ENCODE measurements around the gene ECI1. TPM values are rescaled to one million over a fixed set of nuclear protein-coding genes. Genes with fewer than 3 reads are reported as not detected.
A peak's percentile ranks its signal among the peaks of the same experiment; 100 is the strongest.
"Not testable (repeated sequence)": the region's sequence is repeated elsewhere in the genome, so short reads cannot be mapped to it uniquely, and the experiment has no call there.

The ECI1 gene
- total RNA-seq, 1 donor from 2014 or later, result 40.4 TPM

DNA sequence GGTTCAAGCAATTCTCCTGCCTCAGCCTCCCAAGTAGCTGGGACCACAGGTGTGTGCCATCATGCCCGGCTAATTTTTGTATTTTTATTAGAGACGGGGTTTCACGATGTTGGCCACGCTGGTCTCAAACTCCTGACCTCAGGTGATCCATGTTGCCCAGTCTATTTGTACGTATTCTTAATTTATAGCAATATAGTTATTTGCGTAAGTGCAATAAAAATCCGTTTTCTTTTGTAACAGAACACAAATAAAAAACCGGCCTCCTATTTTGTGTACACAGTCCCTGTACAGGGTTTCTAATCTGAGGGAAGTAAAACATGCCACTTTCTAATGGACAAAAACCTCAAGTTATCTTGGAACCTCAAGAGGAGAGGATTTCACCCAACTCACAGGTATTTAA, 8.9 kb upstream of the ECI1 start:
- DNase-seq (ENCODE audit: low spot score), result no peak
- H3K9me3 Mint-ChIP-seq, result no peaks in the 10 kb centered on the region
- peaks cover 85% of the 10 kb centered on the region for H3K36me3 Mint-ChIP-seq (ENCODE audit: low read depth)
- no peak overlapping the region for H3K27ac Mint-ChIP-seq
- peaks cover 17% of the 10 kb centered on the region for H3K4me1 Mint-ChIP-seq (ENCODE audit: low read depth)
- intact Hi-C loops (cut with micrococcal nuclease), result loop anchor here (10.0 kb wide), 1 partner anchor 255 kb away; the partner anchor contains the start of gene ATP6V0C
- H3K4me3 Mint-ChIP-seq (ENCODE audit: low read depth), result no peak overlapping the region
- no peaks in the 10 kb centered on the region for H3K27me3 Mint-ChIP-seq (ENCODE audit: low read depth)

- H3K36me3 Mint-ChIP-seq (ENCODE audit: low read depth), result peaks cover 80% of the 10 kb centered on the region
- H3K9me3 Mint-ChIP-seq; H3K27ac Mint-ChIP-seq; H3K4me1 Mint-ChIP-seq (ENCODE audit: low read depth); H3K4me3 Mint-ChIP-seq (ENCODE audit: low read depth); DNase-seq (ENCODE audit: low spot score); H3K27me3 Mint-ChIP-seq (ENCODE audit: low read depth): not testable (repeated sequence)
- intact Hi-C loops (cut with micrococcal nuclease), result loop anchor here (10.0 kb wide), 1 partner anchor 234 kb away; the partner anchor contains the start of gene NHERF2
Observed at GRCh38 chr16:2258530-2258929, 7.1 kb upstream of the ECI1 start.

DNA sequence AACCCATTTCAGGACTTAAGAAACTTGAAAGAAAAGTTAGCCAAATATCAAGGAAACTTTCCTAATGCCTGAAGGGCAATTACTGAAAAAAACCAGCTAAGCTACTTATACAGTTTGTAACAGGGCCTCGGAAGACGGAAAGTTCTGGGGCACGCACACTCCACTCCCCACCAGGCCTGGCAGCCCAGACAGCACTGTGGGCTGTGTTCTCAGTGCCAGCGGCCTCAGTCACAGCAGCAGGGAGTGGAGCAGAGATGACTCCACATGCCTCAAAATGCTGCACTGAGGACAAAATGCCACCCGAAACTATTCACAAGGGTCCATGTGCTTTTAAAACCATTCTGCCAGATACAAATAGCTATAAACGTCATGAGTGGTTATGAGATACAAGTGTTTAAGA, 6.3 kb upstream of the ECI1 start:
- Mint-ChIP-seq H3K9me3 (no peaks in the 10 kb centered on the region), H3K27me3 (ENCODE audit: low read depth) (no peaks in the 10 kb centered on the region)

DNA sequence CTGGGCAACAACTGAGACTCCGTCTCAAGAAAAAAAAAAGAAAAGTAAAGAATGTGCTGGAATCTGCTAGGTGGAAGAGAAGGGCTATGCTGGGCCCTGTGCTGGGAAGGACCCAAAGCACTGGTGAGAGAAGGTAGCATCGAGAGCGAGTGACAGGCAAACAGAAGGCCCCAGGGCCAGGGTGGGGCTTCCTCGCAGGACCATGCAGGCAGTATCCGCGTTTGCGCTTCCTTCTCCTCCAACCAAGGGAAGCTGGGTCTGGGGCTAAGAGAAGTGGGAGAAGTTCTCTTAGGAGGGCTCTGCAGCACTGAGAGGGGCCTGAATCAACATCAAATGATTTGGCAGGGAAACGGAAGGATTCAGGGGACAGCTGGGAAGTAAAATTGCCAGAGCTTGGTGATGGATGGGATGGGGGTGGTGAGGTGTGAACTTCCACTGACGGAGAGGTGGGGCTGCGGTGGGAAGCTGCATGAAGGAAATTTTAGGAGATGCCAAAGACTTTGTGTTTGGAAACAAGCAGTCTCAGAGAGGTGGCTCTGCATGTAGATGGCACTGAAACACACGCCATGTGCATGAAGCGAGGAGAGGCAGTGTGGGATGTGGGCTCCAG, 5.2 kb upstream of the ECI1 start:
- Mint-ChIP-seq H3K27ac (peak overlapping the region; percentile 25), H3K36me3 (ENCODE audit: low read depth) (peaks cover 76% of the 10 kb centered on the region), H3K4me3 (ENCODE audit: low read depth) (no peak overlapping the region), H3K9me3 (no peaks in the 10 kb centered on the region), H3K27me3 (ENCODE audit: low read depth) (no peaks in the 10 kb centered on the region), H3K4me1 (ENCODE audit: low read depth) (peaks cover 3% of the 10 kb centered on the region)
- intact Hi-C loops (cut with micrococcal nuclease), result loop anchor here (10.0 kb wide), 1 partner anchor 232 kb away; the partner anchor contains the start of gene NHERF2
- no peak for DNase-seq (ENCODE audit: low spot score)

More for the DNA sequence above, 6.3 kb upstream of the ECI1 start:
- intact Hi-C loops (cut with micrococcal nuclease), result loop anchor here (10.0 kb wide), 1 partner anchor 233 kb away; the partner anchor contains the start of gene NHERF2
- H3K27ac Mint-ChIP-seq, result no peak overlapping the region
- H3K36me3 Mint-ChIP-seq (ENCODE audit: low read depth), result peaks cover 81% of the 10 kb centered on the region
- DNase-seq (ENCODE audit: low spot score), result no peak
- H3K4me3 Mint-ChIP-seq (ENCODE audit: low read depth), result no peak overlapping the region
- H3K4me1 Mint-ChIP-seq (ENCODE audit: low read depth), result peaks cover 8% of the 10 kb centered on the region

DNA sequence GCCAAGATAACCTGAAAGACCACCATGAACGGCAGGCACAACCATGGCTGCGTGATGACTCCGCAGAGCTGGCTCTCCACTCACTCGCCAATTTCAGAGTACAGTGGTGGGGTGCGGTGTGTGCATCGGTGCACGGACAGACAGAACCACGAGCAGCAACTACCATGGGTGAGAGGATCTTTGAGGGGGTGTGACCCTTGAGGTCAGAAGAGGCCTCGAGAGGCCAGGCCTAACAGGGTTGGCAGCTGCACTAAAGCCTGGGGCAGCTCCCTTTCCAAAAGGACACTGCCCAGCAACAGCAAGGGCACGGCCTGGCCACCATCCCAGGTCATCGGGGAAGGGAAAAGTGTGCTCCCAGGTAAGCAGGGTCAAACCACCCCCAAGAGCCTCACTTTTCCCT, 1.9 kb upstream of the ECI1 start:
- Mint-ChIP-seq H3K9me3 (no peaks in the 10 kb centered on the region), H3K27ac (no peak overlapping the region), H3K4me3 (ENCODE audit: low read depth) (no peak overlapping the region), H3K4me1 (ENCODE audit: low read depth) (peaks cover 1% of the 10 kb centered on the region), H3K36me3 (ENCODE audit: low read depth) (peaks cover 55% of the 10 kb centered on the region), H3K27me3 (ENCODE audit: low read depth) (no peaks in the 10 kb centered on the region)
- intact Hi-C loops (cut with micrococcal nuclease), result loop anchor here (10.0 kb wide), 1 partner anchor 228 kb away; the partner anchor contains the start of gene NHERF2
- DNase-seq (ENCODE audit: low spot score), result no peak

GRCh38 chr16:2252806-2253148, 1.4 kb upstream of the ECI1 start:
- DNase-seq (ENCODE audit: low spot score), result no peak
- H3K36me3 Mint-ChIP-seq (ENCODE audit: low read depth), result peaks cover 50% of the 10 kb centered on the region
- no peaks in the 10 kb centered on the region for H3K27me3 Mint-ChIP-seq (ENCODE audit: low read depth)
- H3K9me3 Mint-ChIP-seq, result no peaks in the 10 kb centered on the region
- H3K4me1 Mint-ChIP-seq (ENCODE audit: low read depth), result peaks cover 1% of the 10 kb centered on the region
- intact Hi-C loops (cut with micrococcal nuclease), result loop anchor here (10.0 kb wide), 1 partner anchor 228 kb away; the partner anchor contains the start of gene NHERF2
- H3K4me3 Mint-ChIP-seq (ENCODE audit: low read depth), result no peak overlapping the region
- peak overlapping the region; percentile 49 for H3K27ac Mint-ChIP-seq

DNA sequence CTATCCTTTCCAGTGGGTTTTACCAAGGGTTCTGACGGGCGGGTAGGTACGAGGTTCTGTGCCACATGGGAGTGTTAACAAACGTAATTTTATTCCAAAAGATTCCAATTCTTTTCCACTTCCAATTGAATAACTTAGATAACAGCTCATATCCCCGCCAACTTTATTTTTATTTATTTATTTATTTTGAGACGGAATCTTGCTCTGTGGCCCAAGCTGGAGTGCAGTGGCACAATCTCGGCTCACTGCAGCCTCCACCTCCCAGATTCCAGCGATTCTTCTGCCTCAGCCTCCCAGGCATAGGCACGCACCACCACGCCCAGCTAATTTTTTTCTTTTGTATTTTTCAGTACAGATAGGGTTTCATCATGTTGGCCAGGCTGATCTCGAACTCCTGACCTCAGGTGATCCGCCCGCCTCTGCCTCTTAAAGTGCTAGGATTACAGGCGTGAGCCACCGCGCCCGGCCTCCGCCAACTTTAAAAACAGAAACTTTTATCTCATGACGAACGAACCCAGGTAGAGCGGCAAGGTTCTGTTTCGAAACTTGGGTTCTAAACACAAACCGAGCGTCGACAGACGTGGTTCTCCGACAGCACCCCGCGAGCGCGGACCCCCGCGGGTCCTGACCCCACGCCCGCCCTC, 613 bp downstream of the ECI1 start:
- no peaks in the 10 kb centered on the region for H3K9me3 Mint-ChIP-seq
- H3K27ac Mint-ChIP-seq, result peak overlapping the region; percentile 91
- intact Hi-C loops (cut with micrococcal nuclease), result loop anchor here (1.0 to 10.0 kb wide), 2 partner anchors 18 to 226 kb away; partner anchors contain the start of genes NHERF2 and RNPS1
- peak; percentile 41 for DNase-seq (ENCODE audit: low spot score)
- peaks cover 35% of the 10 kb centered on the region for H3K36me3 Mint-ChIP-seq (ENCODE audit: low read depth)
- H3K4me3 Mint-ChIP-seq (ENCODE audit: low read depth), result peak overlapping the region; percentile 91
- H3K4me1 Mint-ChIP-seq (ENCODE audit: low read depth), result peaks cover 1% of the 10 kb centered on the region
- no peaks in the 10 kb centered on the region for H3K27me3 Mint-ChIP-seq (ENCODE audit: low read depth)

DNA sequence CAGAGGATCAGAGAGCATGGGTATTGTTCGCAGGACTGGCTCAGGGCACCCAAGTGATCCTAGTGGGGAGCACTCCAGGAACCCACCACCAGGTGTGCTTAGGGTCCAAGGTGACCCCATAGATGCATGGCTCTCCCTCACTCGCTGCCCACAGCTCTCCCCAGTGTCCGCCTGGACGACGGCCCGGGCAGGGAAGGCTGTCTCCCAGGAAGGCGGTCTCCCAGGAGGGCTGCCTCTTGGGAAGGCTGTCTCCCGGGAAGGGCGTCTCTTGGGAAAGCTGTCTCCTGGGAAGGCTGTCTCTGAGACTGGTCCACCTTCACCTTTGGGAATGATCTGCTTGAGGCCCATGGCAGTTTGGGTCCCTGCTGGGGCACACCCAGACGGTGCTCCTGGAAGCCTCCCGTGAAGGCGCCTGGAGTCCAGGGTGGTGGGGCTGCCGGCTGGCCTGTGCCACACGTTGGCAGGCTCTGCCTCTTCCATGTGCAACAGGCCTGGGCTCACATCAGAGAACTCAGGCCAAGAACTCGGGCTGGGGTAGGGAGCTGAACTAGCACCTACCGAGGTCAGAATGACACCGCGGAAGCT, 5.0 kb downstream of the ECI1 start:
- no peak overlapping the region for H3K4me3 Mint-ChIP-seq (ENCODE audit: low read depth)
- intact Hi-C loops (cut with micrococcal nuclease), result no loop called here
- H3K4me1 Mint-ChIP-seq (ENCODE audit: low read depth), result peaks cover 1% of the 10 kb centered on the region
- H3K27ac Mint-ChIP-seq, result no peak overlapping the region
- H3K9me3 Mint-ChIP-seq, result no peaks in the 10 kb centered on the region
- no peaks in the 10 kb centered on the region for H3K27me3 Mint-ChIP-seq (ENCODE audit: low read depth)
- DNase-seq (ENCODE audit: low spot score), result no peak
- peaks cover 14% of the 10 kb centered on the region for H3K36me3 Mint-ChIP-seq (ENCODE audit: low read depth)

GRCh38 chr16:2244926-2245795, 6.2 kb downstream of the ECI1 start:
- H3K27ac Mint-ChIP-seq, result no peak overlapping the region
- H3K9me3 Mint-ChIP-seq, result no peaks in the 10 kb centered on the region
- no peak overlapping the region for H3K4me3 Mint-ChIP-seq (ENCODE audit: low read depth)
- no peak for DNase-seq (ENCODE audit: low spot score)
- intact Hi-C loops (cut with micrococcal nuclease), result no loop called here
- H3K4me1 Mint-ChIP-seq (ENCODE audit: low read depth), result peaks cover 1% of the 10 kb centered on the region
- peaks cover 11% of the 10 kb centered on the region for H3K36me3 Mint-ChIP-seq (ENCODE audit: low read depth)
- H3K27me3 Mint-ChIP-seq (ENCODE audit: low read depth), result no peaks in the 10 kb centered on the region

GRCh38 chr16:2244301-2244700, 7.1 kb downstream of the ECI1 start:
- Mint-ChIP-seq H3K4me1 (ENCODE audit: low read depth) (no peaks in the 10 kb centered on the region), H3K36me3 (ENCODE audit: low read depth) (peaks cover 15% of the 10 kb centered on the region), H3K9me3 (no peaks in the 10 kb centered on the region), H3K4me3 (ENCODE audit: low read depth) (no peak overlapping the region), H3K27ac (no peak overlapping the region), H3K27me3 (ENCODE audit: low read depth) (no peaks in the 10 kb centered on the region)
- intact Hi-C loops (cut with micrococcal nuclease), result no loop called here
- DNase-seq (ENCODE audit: low spot score), result no peak

GRCh38 chr16:2243781-2244180, 7.6 kb downstream of the ECI1 start:
- H3K4me3 Mint-ChIP-seq (ENCODE audit: low read depth), result no peak overlapping the region
- DNase-seq (ENCODE audit: low spot score), result no peak
- peaks cover 15% of the 10 kb centered on the region for H3K36me3 Mint-ChIP-seq (ENCODE audit: low read depth)
- H3K9me3 Mint-ChIP-seq, result no peaks in the 10 kb centered on the region
- intact Hi-C loops (cut with micrococcal nuclease), result no loop called here
- no peak overlapping the region for H3K27ac Mint-ChIP-seq
- no peaks in the 10 kb centered on the region for H3K27me3 Mint-ChIP-seq (ENCODE audit: low read depth)
- no peaks in the 10 kb centered on the region for H3K4me1 Mint-ChIP-seq (ENCODE audit: low read depth)

- DNase-seq (ENCODE audit: low spot score), result no peak
- no peak overlapping the region for H3K4me3 Mint-ChIP-seq (ENCODE audit: low read depth)
- no peaks in the 10 kb centered on the region for H3K9me3 Mint-ChIP-seq
- no peak overlapping the region for H3K27ac Mint-ChIP-seq
- intact Hi-C loops (cut with micrococcal nuclease), result no loop called here
- peaks cover 15% of the 10 kb centered on the region for H3K36me3 Mint-ChIP-seq (ENCODE audit: low read depth)
- H3K27me3 Mint-ChIP-seq (ENCODE audit: low read depth), result no peaks in the 10 kb centered on the region
- no peaks in the 10 kb centered on the region for H3K4me1 Mint-ChIP-seq (ENCODE audit: low read depth)
Observed at GRCh38 chr16:2243031-2243528, 8.3 kb downstream of the ECI1 start.
